Measurements from ENCODE around the gene CLEC3B.

DNA sequence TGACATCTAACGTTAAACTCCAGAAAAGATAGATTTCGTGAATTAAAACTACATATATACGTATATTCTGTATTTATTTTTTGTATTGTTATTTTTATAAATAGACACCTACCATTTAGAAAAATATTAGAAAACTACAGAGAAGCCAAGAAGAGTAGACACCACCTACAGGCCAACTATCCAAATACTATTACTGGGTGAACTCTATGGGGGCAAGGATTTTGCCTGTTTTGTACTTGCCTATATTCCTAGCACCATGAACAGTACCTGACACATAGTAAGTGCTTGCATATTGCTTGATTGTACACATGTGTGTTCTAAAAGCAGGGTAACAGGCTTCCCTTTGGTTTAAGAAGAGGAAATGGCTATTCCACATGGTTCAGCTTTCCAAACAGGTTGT is 24.4 kb upstream of the CLEC3B start:
- TF ChIP-seq EP300 (IDR thresholded peaks at IDR 0.05) (no peak), POLR2A (IDR thresholded peaks at IDR 0.05) (no peak)
- TF ChIP-seq, protein P1, sequence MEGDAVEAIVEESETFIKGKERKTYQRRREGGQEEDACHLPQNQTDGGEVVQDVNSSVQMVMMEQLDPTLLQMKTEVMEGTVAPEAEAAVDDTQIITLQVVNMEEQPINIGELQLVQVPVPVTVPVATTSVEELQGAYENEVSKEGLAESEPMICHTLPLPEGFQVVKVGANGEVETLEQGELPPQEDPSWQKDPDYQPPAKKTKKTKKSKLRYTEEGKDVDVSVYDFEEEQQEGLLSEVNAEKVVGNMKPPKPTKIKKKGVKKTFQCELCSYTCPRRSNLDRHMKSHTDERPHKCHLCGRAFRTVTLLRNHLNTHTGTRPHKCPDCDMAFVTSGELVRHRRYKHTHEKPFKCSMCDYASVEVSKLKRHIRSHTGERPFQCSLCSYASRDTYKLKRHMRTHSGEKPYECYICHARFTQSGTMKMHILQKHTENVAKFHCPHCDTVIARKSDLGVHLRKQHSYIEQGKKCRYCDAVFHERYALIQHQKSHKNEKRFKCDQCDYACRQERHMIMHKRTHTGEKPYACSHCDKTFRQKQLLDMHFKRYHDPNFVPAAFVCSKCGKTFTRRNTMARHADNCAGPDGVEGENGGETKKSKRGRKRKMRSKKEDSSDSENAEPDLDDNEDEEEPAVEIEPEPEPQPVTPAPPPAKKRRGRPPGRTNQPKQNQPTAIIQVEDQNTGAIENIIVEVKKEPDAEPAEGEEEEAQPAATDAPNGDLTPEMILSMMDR (IDR thresholded peaks at IDR 0.05), result no peak

Data from tibial nerve (tissue), 4 donors.